ENCODE measurements around the gene ACTBL2. TPM values are rescaled to one million over a fixed set of nuclear protein-coding genes. Genes with fewer than 3 reads are reported as not detected.

ACTBL2 gene
- total and polyA plus RNA-seq, 4 donors, result not detected

GRCh38 chr5:57470339-57470738 lies 12.3 kb downstream of the ACTBL2 start:
- no peak for TF ChIP-seq FOXA2 (IDR thresholded peaks at IDR 0.05)
- TF ChIP-seq CTCF (IDR thresholded peaks at IDR 0.05; ENCODE audit: low read depth, low read length, missing input control), result no peak
- TF ChIP-seq REST (IDR thresholded peaks at IDR 0.05), result no peak
- TF ChIP-seq ZBTB33 (IDR thresholded peaks at IDR 0.05), result no peak
- no peak for TF ChIP-seq HNF4A (conservative IDR thresholded peaks at IDR 0.05)
- no peak for TF ChIP-seq GABPA (IDR thresholded peaks at IDR 0.05 in 1 of 2, conservative IDR thresholded peaks at IDR 0.05 in 1 of 2)
- no peak for TF ChIP-seq EGR1 (IDR thresholded peaks at IDR 0.05; ENCODE audit: low read depth in 2 of 2)
- TF ChIP-seq JUND (IDR thresholded peaks at IDR 0.05), result no peak
- no peak for TF ChIP-seq TAF1 (conservative IDR thresholded peaks at IDR 0.05)
- TF ChIP-seq NR2F2 (IDR thresholded peaks at IDR 0.05), result no peak
- TF ChIP-seq MAX (IDR thresholded peaks at IDR 0.05), result no peak
- no peak for TF ChIP-seq SP1 (IDR thresholded peaks at IDR 0.05)
- TF ChIP-seq ATF3 (IDR thresholded peaks at IDR 0.05), result no peak
- no peak for TF ChIP-seq RXRA (IDR thresholded peaks at IDR 0.05)
- no peak for TF ChIP-seq FOXA1 (IDR thresholded peaks at IDR 0.05)
- TF ChIP-seq HNF4G (IDR thresholded peaks at IDR 0.05), result no peak
- TF ChIP-seq YY1 (IDR thresholded peaks at IDR 0.05), result no peak
- no peak for TF ChIP-seq RAD21 (IDR thresholded peaks at IDR 0.05)
- WGBS, result 63% methylated on average over 1 of the region's 1 CpG
- Histone ChIP-seq H3K9me3 (ENCODE audit: control insufficient read depth in 4 of 4, low read length in 3 of 4) (no peaks in the 10 kb centered on the region), H3K4me1 (ENCODE audit: control insufficient read depth in 4 of 4, insufficient read depth in 4 of 4, low read length in 3 of 4) (no peaks in the 10 kb centered on the region), H3K27me3 (ENCODE audit: control insufficient read depth in 4 of 4, insufficient read depth in 4 of 4, low read length in 3 of 4) (no peaks in the 10 kb centered on the region), H3K27ac (ENCODE audit: low read depth in 1 of 2, low read length in 2 of 2) (no peak overlapping the region), H3K9ac (ENCODE audit: low read depth in 1 of 2, low read length in 2 of 2) (no peak overlapping the region), H3K4me3 (ENCODE audit: low read depth in 1 of 3, low read length in 3 of 3) (no peak overlapping the region), H3K36me3 (ENCODE audit: control insufficient read depth in 4 of 4, insufficient read depth in 3 of 4, low read depth in 1 of 4, low read length in 3 of 4) (no peaks in the 10 kb centered on the region)
- no peak for DNase-seq (ENCODE audit: low spot score)

All from liver (tissue), 9 donors.